DMS 273 (cell line): ENCODE data around the gene ADAM10.

ENCODE experiments used
- DNase-seq: peaks from one replicate; lab custom pipeline; 2025; ENCODE audit not compliant: unreplicated experiment; lab: John Stamatoyannopoulos, UW

ADAM10 gene

GRCh38 chr15:58556028-58556361, 193.5 kb downstream of the ADAM10 start:
- no peak for DNase-seq

- DNase-seq, result peak; percentile 82
Observed at GRCh38 chr15:58555162-58556027, 194.1 kb downstream of the ADAM10 start.

GRCh38 chr15:58554758-58555157, 194.7 kb downstream of the ADAM10 start:
- DNase-seq, result no peak

- DNase-seq, result no peak
Observed at GRCh38 chr15:58553365-58553918, 196.1 kb downstream of the ADAM10 start.

- no peak for DNase-seq
Observed at GRCh38 chr15:58552505-58553364, 196.8 kb downstream of the ADAM10 start.

GRCh38 chr15:58551764-58552504, 197.6 kb downstream of the ADAM10 start:
- no peak for DNase-seq

- no peak for DNase-seq
Observed at GRCh38 chr15:58551084-58551763, 198.3 kb downstream of the ADAM10 start.

GRCh38 chr15:58549785-58550074, 199.8 kb downstream of the ADAM10 start:
- DNase-seq, result no peak

- peak; percentile 73 for DNase-seq
Observed at GRCh38 chr15:58549013-58549784, 200.3 kb downstream of the ADAM10 start.

GRCh38 chr15:58548308-58549012, 201.0 kb downstream of the ADAM10 start:
- DNase-seq, result no peak

GRCh38 chr15:58547628-58548307, 201.7 kb downstream of the ADAM10 start:
- DNase-seq, result no peak

GRCh38 chr15:58546635-58547627, 202.6 kb downstream of the ADAM10 start:
- peak; percentile 4 for DNase-seq

- no peak for DNase-seq
Observed at GRCh38 chr15:58546066-58546591, 203.4 kb downstream of the ADAM10 start.

- DNase-seq, result no peak
Observed at GRCh38 chr15:58545307-58546065, 204.0 kb downstream of the ADAM10 start.

- DNase-seq, result peak; percentile 42
Observed at GRCh38 chr15:58544756-58545155, 204.8 kb downstream of the ADAM10 start.

GRCh38 chr15:58543664-58544335, 205.7 kb downstream of the ADAM10 start:
- DNase-seq, result no peak
